CD14-positive monocyte (primary cell): ENCODE measurements around the gene PRKAR1B. TPM values are rescaled to one million over a fixed set of nuclear protein-coding genes. Genes with fewer than 3 reads are reported as not detected.

Experiments used
- DNase-seq, 3 donors: peaks; one replicate each; pipeline ENCODE4 v3.0.0-alpha.2; 2011 to 2022
- H2AFZ ChIP-seq: 2 replicates; pipeline ENCODE4 v1.6.0; 2012; ENCODE audit warnings: mild to moderate bottlenecking, low read depth, low read length, inconsistent platforms; ENCODE audit not compliant: insufficient read depth, poor library complexity, severe bottlenecking
- H3K27ac ChIP-seq, 2 donors: 1 replicate in 1 of 2; 2 replicates in 1 of 2; pipeline ENCODE4 v1.5.1; 2012 to 2013; ENCODE audit warnings: low read length in 2 of 2, control low read depth in 1 of 2, inconsistent platforms in 1 of 2, low read depth in 1 of 2, mild to moderate bottlenecking in 1 of 2
- H3K27me3 ChIP-seq, 2 donors: one replicate each; pipeline versions ENCODE4 v1.6.0 to v1.6.1; 2011 to 2013; ENCODE audit warnings: low read length in 2 of 2; ENCODE audit not compliant: control insufficient read depth in 2 of 2, insufficient read depth in 2 of 2
- H3K36me3 ChIP-seq, 2 donors: replicated peaks in 1 of 2; 1 replicate in 1 of 2; 2 replicates in 1 of 2; pipeline versions ENCODE4 v1.5.1 to v1.6.1; 2012 to 2013; ENCODE audit warnings: low read length in 2 of 2, control low read depth in 1 of 2, inconsistent platforms in 1 of 2, mild to moderate bottlenecking in 1 of 2; ENCODE audit not compliant: insufficient read depth in 2 of 2, control insufficient read depth in 1 of 2
- H3K4me1 ChIP-seq, 2 donors: 1 replicate in 1 of 2; 2 replicates in 1 of 2; pipeline versions ENCODE4 v1.5.1 to v1.6.1; 2012 to 2013; ENCODE audit warnings: low read length in 2 of 2, control low read depth in 1 of 2, inconsistent platforms in 1 of 2, mild to moderate bottlenecking in 1 of 2, moderate library complexity in 1 of 2; ENCODE audit not compliant: insufficient read depth in 2 of 2, control insufficient read depth in 1 of 2
- H3K4me2 ChIP-seq: replicated peaks from 2 replicates; pipeline ENCODE3; 2012; ENCODE audit warnings: low read length, moderate library complexity, mild to moderate bottlenecking; ENCODE audit not compliant: poor library complexity, severe bottlenecking; ENCODE audit errors: extremely low read depth
- H3K4me3 ChIP-seq, 3 experiments: fragments of 200-600 bp in 1 of 3; sonication (generic) in 1 of 3; replicated peaks in 1 of 3; 1 replicate in 2 of 3; 2 replicates in 1 of 3; pipeline ENCODE4 v1.5.1; 2011 to 2013; ENCODE audit warnings: low read length in 3 of 3, mild to moderate bottlenecking in 3 of 3, control low read depth in 2 of 3, low read depth in 2 of 3, inconsistent platforms in 1 of 3, moderate library complexity in 1 of 3
- H3K79me2 ChIP-seq: 2 replicates; pipeline ENCODE4 v1.6.0; 2012; ENCODE audit warnings: mild to moderate bottlenecking, control low read depth, inconsistent platforms, low read length, moderate library complexity; ENCODE audit not compliant: insufficient read depth
- H3K9ac ChIP-seq: 2 replicates; pipeline ENCODE4 v1.6.0; 2017; ENCODE audit warnings: low read length, mild to moderate bottlenecking; ENCODE audit not compliant: insufficient read depth, poor library complexity, severe bottlenecking
- H3K9me3 ChIP-seq, 2 donors: replicated peaks in 1 of 2; 1 replicate in 1 of 2; 2 replicates in 1 of 2; pipeline versions ENCODE4 v1.5.1 to v1.6.1; 2012 to 2013; ENCODE audit warnings: low read length in 2 of 2, control low read depth in 1 of 2; ENCODE audit not compliant: control insufficient read depth in 1 of 2, insufficient read depth in 1 of 2
- H4K20me1 ChIP-seq: 2 replicates; pipeline ENCODE4 v1.6.0; 2012; ENCODE audit warnings: mild to moderate bottlenecking, low read length, control low read depth, moderate library complexity; ENCODE audit not compliant: insufficient read depth
- H3K27ac Mint-ChIP-seq, 7 donors: one replicate each; pipeline ENCODE4 v1.8.0; 2020; ENCODE audit warnings: mild to moderate bottlenecking in 7 of 7, mixed read lengths in 7 of 7, moderate library complexity in 6 of 7, inconsistent platforms in 2 of 7
- H3K27me3 Mint-ChIP-seq, 3 donors: one replicate each; pipeline ENCODE4 v1.8.0; 2021 to 2022; ENCODE audit warnings: low read depth in 3 of 3, mild to moderate bottlenecking in 3 of 3, mixed read lengths in 3 of 3, moderate library complexity in 3 of 3, inconsistent platforms in 1 of 3
- H3K36me3 Mint-ChIP-seq, 2 donors: one replicate each; pipeline ENCODE4 v1.8.0; 2020; ENCODE audit warnings: mixed read lengths in 2 of 2, inconsistent platforms in 1 of 2, mild to moderate bottlenecking in 1 of 2
- H3K4me1 Mint-ChIP-seq: one replicate; pipeline ENCODE4 v1.8.0; 2020; ENCODE audit warnings: mild to moderate bottlenecking, mixed read lengths
- H3K4me3 Mint-ChIP-seq, 2 donors: one replicate each; pipeline ENCODE4 v1.8.0; 2020; ENCODE audit warnings: mild to moderate bottlenecking in 2 of 2, mixed read lengths in 2 of 2, moderate library complexity in 1 of 2
- H3K9me3 Mint-ChIP-seq, 7 donors: one replicate each; pipeline ENCODE4 v1.8.0; 2020 to 2022; ENCODE audit warnings: mixed read lengths in 7 of 7, mild to moderate bottlenecking in 6 of 7, moderate library complexity in 6 of 7, inconsistent platforms in 2 of 7
- CTCF ChIP-seq: fragments of 200-600 bp; IDR thresholded peaks from one replicate; pipeline ENCODE4 v1.8.0; 2022; ENCODE audit warnings: antibody characterized with exemption, mild to moderate bottlenecking
- WGBS: methylation state at CpG from one replicate; pipeline ENCODE4 v1.1.5; 2013; ENCODE audit warnings: missing lambda C conversion rate; ENCODE audit not compliant: insufficient coverage; 5-methylcytosine and 5-hydroxymethylcytosine counted together
- intact Hi-C, 2 donors: fragments of 100-400 bp; cut with micrococcal nuclease; formaldehyde crosslinking; loops; one replicate each; pipeline versions ENCODE4 v1.15.0 to v1.15.1; 2023
- polyA plus RNA-seq, 3 donors: library from polyadenylated mRNA; depleted of rRNA in 1 of 3; unstranded in 2 of 3; stranded (reverse) in 1 of 3; fragments of 300-500 nt in 2 of 3; fragments of >200 nt in 1 of 3; fragmentation: Illumina TruSeq in 2 of 3; gene quantifications; 1 replicate in 2 of 3; 2 replicates in 1 of 3; pipeline ENCODE4 v1.2.3, GENCODE V29; 2012 to 2021

PRKAR1B gene
- polyA plus RNA-seq, 3 donors: 0.94 to 2.1 (median 1.1) TPM

GRCh38 chr7:621572-622285 lies 105.4 kb downstream of the PRKAR1B start:
- H3K36me3 Mint-ChIP-seq: peaks cover 0 to 6% of the 10 kb centered on the region in 2 donors
- Histone ChIP-seq H3K9me3 (peaks cover 46 to 49% of the 10 kb centered on the region in 2 donors), H3K9ac (no peak overlapping the region), H3K4me1 (peaks cover 16 to 22% of the 10 kb centered on the region in 2 donors), H3K4me3 (no peak overlapping the region), H3K36me3 (no peaks in the 10 kb centered on the region), H4K20me1 (no peaks in the 10 kb centered on the region), H3K4me2 (no peak overlapping the region), H3K27ac (no peak overlapping the region), H3K79me2 (no peaks in the 10 kb centered on the region), H2AFZ (no peak overlapping the region), H3K27me3 (no peaks in the 10 kb centered on the region)
- peak overlapping the region in 1 of 7 donors; percentile 54 for H3K27ac Mint-ChIP-seq
- DNase-seq: no peak
- H3K4me1 Mint-ChIP-seq: peaks cover 23% of the 10 kb centered on the region
- no peak overlapping the region for H3K4me3 Mint-ChIP-seq
- peaks cover 0 to 3% (median 2%) of the 10 kb centered on the region in 3 donors for H3K27me3 Mint-ChIP-seq
- no peak for TF ChIP-seq CTCF
- intact Hi-C loops: no loop called here
- 100% methylated on average over 2 of the region's 8 CpGs for WGBS
- H3K9me3 Mint-ChIP-seq: peaks cover 34 to 73% (median 63%) of the 10 kb centered on the region in 7 donors

- Histone ChIP-seq H3K4me3 (no peak overlapping the region), H3K79me2 (no peaks in the 10 kb centered on the region), H3K4me2 (no peak overlapping the region), H4K20me1 (no peaks in the 10 kb centered on the region), H3K36me3 (no peaks in the 10 kb centered on the region), H3K9me3 (peaks cover 42 to 43% of the 10 kb centered on the region in 2 donors), H3K27me3 (no peaks in the 10 kb centered on the region), H3K27ac (no peak overlapping the region), H3K9ac (no peak overlapping the region), H3K4me1 (peaks cover 16 to 22% of the 10 kb centered on the region in 2 donors), H2AFZ (no peak overlapping the region)
- Mint-ChIP-seq H3K4me1 (peaks cover 23% of the 10 kb centered on the region), H3K9me3 (peaks cover 32 to 66% (median 57%) of the 10 kb centered on the region in 7 donors), H3K4me3 (no peak overlapping the region), H3K36me3 (peaks cover 0 to 6% of the 10 kb centered on the region in 2 donors), H3K27ac (no peak overlapping the region), H3K27me3 (peaks cover 0 to 2% (median 1%) of the 10 kb centered on the region in 3 donors)
- no peak for TF ChIP-seq CTCF
- no peak for DNase-seq
- intact Hi-C loops: no loop called here
Observed at GRCh38 chr7:620885-621284, 106.2 kb downstream of the PRKAR1B start.
